ENCODE measurements around the gene FGFR1OP2. TPM values are rescaled to one million over a fixed set of nuclear protein-coding genes. Genes with fewer than 3 reads are reported as not detected.

The FGFR1OP2 gene
- total and polyA plus RNA-seq, 3 donors from 2014 or later: 30.5 to 103 (median 102) TPM

GRCh38 chr12:26970136-26970535, 31.9 kb downstream of the FGFR1OP2 start:
- H3K9me3 ChIP-seq: no peaks in the 10 kb centered on the region
- 89 to 100% methylated on average over 2 of the region's 2 CpGs for WGBS, 2 donors
- TF ChIP-seq POLR2A (IDR thresholded peaks at IDR 0.05): no peak
- TF ChIP-seq, protein P1, sequence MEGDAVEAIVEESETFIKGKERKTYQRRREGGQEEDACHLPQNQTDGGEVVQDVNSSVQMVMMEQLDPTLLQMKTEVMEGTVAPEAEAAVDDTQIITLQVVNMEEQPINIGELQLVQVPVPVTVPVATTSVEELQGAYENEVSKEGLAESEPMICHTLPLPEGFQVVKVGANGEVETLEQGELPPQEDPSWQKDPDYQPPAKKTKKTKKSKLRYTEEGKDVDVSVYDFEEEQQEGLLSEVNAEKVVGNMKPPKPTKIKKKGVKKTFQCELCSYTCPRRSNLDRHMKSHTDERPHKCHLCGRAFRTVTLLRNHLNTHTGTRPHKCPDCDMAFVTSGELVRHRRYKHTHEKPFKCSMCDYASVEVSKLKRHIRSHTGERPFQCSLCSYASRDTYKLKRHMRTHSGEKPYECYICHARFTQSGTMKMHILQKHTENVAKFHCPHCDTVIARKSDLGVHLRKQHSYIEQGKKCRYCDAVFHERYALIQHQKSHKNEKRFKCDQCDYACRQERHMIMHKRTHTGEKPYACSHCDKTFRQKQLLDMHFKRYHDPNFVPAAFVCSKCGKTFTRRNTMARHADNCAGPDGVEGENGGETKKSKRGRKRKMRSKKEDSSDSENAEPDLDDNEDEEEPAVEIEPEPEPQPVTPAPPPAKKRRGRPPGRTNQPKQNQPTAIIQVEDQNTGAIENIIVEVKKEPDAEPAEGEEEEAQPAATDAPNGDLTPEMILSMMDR (IDR thresholded peaks at IDR 0.05): no peak
- no peaks in the 10 kb centered on the region for H3K27me3 ChIP-seq
- no peak overlapping the region for H3K27ac ChIP-seq
- intact Hi-C loops (cut with DNase I; ENCODE audit: low total_unique reads): no loop called here
- no peaks in the 10 kb centered on the region for H3K4me1 ChIP-seq
- DNase-seq: no peak
- no peak overlapping the region for H3K4me3 ChIP-seq
- H3K36me3 ChIP-seq (ENCODE audit: low read depth, missing control alignments): no peaks in the 10 kb centered on the region

GRCh38 chr12:26971963-26972362, 33.7 kb downstream of the FGFR1OP2 start:
- Histone ChIP-seq H3K4me3 (no peak overlapping the region), H3K36me3 (ENCODE audit: low read depth, missing control alignments) (no peaks in the 10 kb centered on the region), H3K27me3 (no peaks in the 10 kb centered on the region), H3K27ac (no peak overlapping the region), H3K4me1 (no peaks in the 10 kb centered on the region), H3K9me3 (no peaks in the 10 kb centered on the region)
- 75 to 82% methylated on average over 2 of the region's 2 CpGs for WGBS, 2 donors
- intact Hi-C loops (cut with DNase I; ENCODE audit: low total_unique reads): no loop called here
- no peak for DNase-seq
- TF ChIP-seq, protein P1 (IDR thresholded peaks at IDR 0.05): no peak
- no peak for TF ChIP-seq POLR2A (IDR thresholded peaks at IDR 0.05)

DNA sequence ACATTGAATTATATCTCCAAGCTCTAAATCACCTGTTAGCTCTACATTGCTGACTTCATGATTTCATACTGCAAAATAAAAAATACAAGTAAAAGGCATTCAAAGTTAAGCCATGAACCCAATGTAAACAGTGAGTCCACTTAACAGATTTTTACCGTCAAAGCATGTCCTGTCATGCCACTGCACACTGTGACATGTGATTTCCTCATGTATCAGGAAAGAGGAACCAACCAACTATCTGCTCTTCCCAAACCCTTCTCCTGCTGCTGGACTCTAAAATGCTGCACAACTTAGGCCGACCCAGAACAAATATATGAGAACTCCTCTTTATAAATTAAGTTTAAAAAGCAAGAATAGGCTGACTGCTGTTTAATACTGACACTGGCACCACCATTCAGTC, 38.4 kb downstream of the FGFR1OP2 start:
- intact Hi-C loops (cut with DNase I; ENCODE audit: low total_unique reads): no loop called here
- no peak for DNase-seq
- no peaks in the 10 kb centered on the region for H3K4me1 ChIP-seq
- H3K4me3 ChIP-seq: no peak overlapping the region
- no peaks in the 10 kb centered on the region for H3K27me3 ChIP-seq
- H3K9me3 ChIP-seq: no peaks in the 10 kb centered on the region
- H3K27ac ChIP-seq: no peak overlapping the region
- WGBS, 2 donors: 85% methylated on average over 2 of the region's 2 CpGs
- TF ChIP-seq POLR2A (IDR thresholded peaks at IDR 0.05): no peak
- TF ChIP-seq, protein P1 (IDR thresholded peaks at IDR 0.05): no peak
- H3K36me3 ChIP-seq (ENCODE audit: low read depth, missing control alignments): no peaks in the 10 kb centered on the region

- Histone ChIP-seq H3K27me3 (no peaks in the 10 kb centered on the region), H3K4me1 (no peaks in the 10 kb centered on the region), H3K27ac (no peak overlapping the region), H3K4me3 (no peak overlapping the region), H3K9me3 (no peaks in the 10 kb centered on the region), H3K36me3 (ENCODE audit: low read depth, missing control alignments) (no peaks in the 10 kb centered on the region)
- no peak for DNase-seq
- TF ChIP-seq POLR2A (IDR thresholded peaks at IDR 0.05): no peak
- TF ChIP-seq, protein P1 (IDR thresholded peaks at IDR 0.05): no peak
- intact Hi-C loops (cut with DNase I; ENCODE audit: low total_unique reads): no loop called here
- WGBS, 2 donors: 83% methylated on average over 1 of the region's 1 CpG
These were observed 40.5 kb downstream of the FGFR1OP2 start for GRCh38 chr12:26978801-26979200.

DNA sequence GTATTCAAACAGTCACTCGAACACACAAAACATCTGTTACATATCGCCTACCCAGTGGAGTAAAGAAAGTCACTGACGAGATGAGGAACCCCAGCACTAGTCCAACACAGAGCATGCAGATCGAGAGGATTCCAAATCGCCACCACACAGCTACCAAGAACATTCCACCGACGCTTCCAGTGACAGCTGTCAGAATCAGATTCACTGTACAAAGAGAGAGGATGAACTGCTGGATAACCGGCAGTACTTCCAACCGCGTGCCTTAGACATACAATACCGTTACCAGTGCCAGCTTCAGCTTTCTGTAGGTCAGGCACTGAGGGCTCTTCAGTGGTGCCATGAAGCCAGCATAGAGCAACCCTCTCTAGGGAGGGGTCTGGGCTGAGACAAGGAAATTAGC, 41.5 kb downstream of the FGFR1OP2 start:
- no peaks in the 10 kb centered on the region for H3K9me3 ChIP-seq
- WGBS, 2 donors: 93 to 97% methylated on average over 11 of the region's 11 CpGs
- intact Hi-C loops (cut with DNase I; ENCODE audit: low total_unique reads): no loop called here
- no peak overlapping the region for H3K4me3 ChIP-seq
- no peaks in the 10 kb centered on the region for H3K27me3 ChIP-seq
- no peak for TF ChIP-seq POLR2A (IDR thresholded peaks at IDR 0.05)
- TF ChIP-seq, protein P1 (IDR thresholded peaks at IDR 0.05): no peak
- H3K36me3 ChIP-seq (ENCODE audit: low read depth, missing control alignments): no peaks in the 10 kb centered on the region
- DNase-seq: no peak
- H3K4me1 ChIP-seq: no peaks in the 10 kb centered on the region
- H3K27ac ChIP-seq: no peak overlapping the region

All from testis (tissue), 3 donors.